HepG2 (cell line): ENCODE results near the gene FAH. TPM values are rescaled to one million over a fixed set of nuclear protein-coding genes. Genes with fewer than 3 reads are reported as not detected.

ENCODE experiments used
- CHCHD3 ChIP-seq: sonication (generic); formaldehyde crosslinking; IDR thresholded peaks from 2 replicates; pipeline ENCODE4 v1.8.0; 2022; ENCODE audit warnings: mild to moderate bottlenecking, missing genetic modification reagents, moderate library complexity
- DMAP1 ChIP-seq: IDR thresholded peaks from 2 replicates; pipeline ENCODE4 v1.6.1; 2016
- HIC2 ChIP-seq: sonication (generic); formaldehyde crosslinking; IDR thresholded peaks from 2 replicates; pipeline ENCODE4 v1.9.0; 2022; ENCODE audit warnings: low read depth, missing genetic modification reagents
- KMT2A ChIP-seq: sonication (generic); formaldehyde crosslinking; IDR thresholded peaks from 2 replicates; pipeline ENCODE4 v1.4.0; 2020; ENCODE audit warnings: missing genetic modification reagents
- RAD51 ChIP-seq: fragments of 450-650 bp; IDR thresholded peaks from 2 replicates; pipeline ENCODE4 v1.6.1; 2016; ENCODE audit warnings: borderline replicate concordance
- SAP130 ChIP-seq: IDR thresholded peaks from 2 replicates; pipeline ENCODE4 v1.6.1; 2016; ENCODE audit warnings: low read depth
- SIN3B ChIP-seq: fragments of 150-350 bp; IDR thresholded peaks from 2 replicates; pipeline ENCODE4 v1.6.1; 2014; ENCODE audit warnings: low read length
- SMAD3 ChIP-seq: sonication (generic); formaldehyde crosslinking; IDR thresholded peaks from 2 replicates; pipeline ENCODE4 v1.4.0; 2020; ENCODE audit warnings: missing genetic modification reagents
- ZBTB44 ChIP-seq: sonication (generic); formaldehyde crosslinking; IDR thresholded peaks from 2 replicates; pipeline ENCODE4 v1.4.0; 2020; ENCODE audit warnings: missing genetic modification reagents
- ZFP90 ChIP-seq: sonication (generic); formaldehyde crosslinking; IDR thresholded peaks from 2 replicates; pipeline ENCODE4 v1.8.0; 2022; ENCODE audit warnings: missing genetic modification reagents, mild to moderate bottlenecking, inconsistent platforms, borderline replicate concordance
- ZFP91 ChIP-seq: sonication (generic); formaldehyde crosslinking; IDR thresholded peaks from 2 replicates; pipeline ENCODE4 v1.9.0; 2022; ENCODE audit warnings: missing genetic modification reagents, mild to moderate bottlenecking, borderline replicate concordance
- ZSCAN5A ChIP-seq: sonication (generic); formaldehyde crosslinking; IDR thresholded peaks from 2 replicates; pipeline ENCODE4 v1.8.0; 2022; ENCODE audit warnings: mild to moderate bottlenecking, missing genetic modification reagents, borderline replicate concordance
- polyA plus RNA-seq, 8 experiments: library from polyadenylated mRNA; depleted of rRNA in 3 of 8; stranded (reverse) in 7 of 8; unstranded in 1 of 8; fragments of >200 nt; fragmentation: Illumina TruSeq in 4 of 8; extraction: Trizol in 4 of 8; gene quantifications; 2 replicates each; pipeline versions ENCODE4 v1.2.1 to v1.2.3, GENCODE V29; 2011 to 2016; ENCODE audit warnings: low read depth in 4 of 8, missing spikeins in 1 of 8, mixed read lengths in 1 of 8; ENCODE audit not compliant: insufficient read depth in 1 of 8
- total RNA-seq, 5 experiments: library from RNA; depleted of rRNA; stranded (reverse); fragments of >200 nt; fragmentation: Illumina TruSeq; extraction: Trizol; gene quantifications; 2 replicates each; pipeline ENCODE4 v1.2.3, GENCODE V29; 2016; ENCODE audit warnings: low read depth in 1 of 5

The FAH gene
- total and polyA plus RNA-seq, 2 of the 13 experiments (the other 11 are each of a cell fraction or from before 2014, with no cell fraction given): 36.6 to 75.0 TPM

- TF ChIP-seq SIN3B (no peak), ZSCAN5A (CRISPR knock-in tag) (no peak), SAP130 (CRISPR knock-in tag) (peak; percentile 98), ZFP91 (CRISPR knock-in tag) (peak; percentile 67; the same call in 1 of the 2 replicates), SMAD3 (CRISPR knock-in tag) (no peak), CHCHD3 (CRISPR knock-in tag) (no peak), RAD51 (peak; percentile 10; the same call in 1 of the 2 replicates), KMT2A (CRISPR knock-in tag) (no peak), DMAP1 (CRISPR knock-in tag) (peak; percentile 76; the same call in 1 of the 2 replicates), HIC2 (CRISPR knock-in tag) (no peak), ZBTB44 (CRISPR knock-in tag) (no peak), ZFP90 (no peak; the same call in 1 of the 2 replicates)
- TF ChIP-seq, all 625 proteins: peak for 182
These were observed 7.9 kb downstream of the FAH start (continued) for GRCh38 chr15:80160570-80161156.
